Lung (tissue), 12 donors: ENCODE results near the gene ZNF429. TPM values are rescaled to one million over a fixed set of nuclear protein-coding genes. Genes with fewer than 3 reads are reported as not detected.

Experiments
- ATAC-seq: fragments of 200-7000 bp; cut with Tn5 transposase; one replicate; pipeline ENCODE4 v1.9.1; 2020; ENCODE audit warnings: moderate number of reproducible peaks; ENCODE audit not compliant: insufficient read depth, low FRiP score
- DNase-seq, 3 donors: peaks; one replicate each; pipeline ENCODE4 v3.0.0-alpha.2; 2013 to 2017
- H3K27ac ChIP-seq, 2 donors: one replicate each; pipeline ENCODE4 v1.5.1; 2013; ENCODE audit warnings: mild to moderate bottlenecking in 2 of 2, moderate library complexity in 2 of 2, control low read depth in 1 of 2, inconsistent platforms in 1 of 2, low read depth in 1 of 2, low read length in 1 of 2
- H3K27me3 ChIP-seq, 3 donors: one replicate each; pipeline ENCODE4 v1.5.1; 2013; ENCODE audit warnings: low read length in 2 of 3; ENCODE audit not compliant: control insufficient read depth in 3 of 3, insufficient read depth in 3 of 3
- H3K36me3 ChIP-seq, 4 donors: one replicate each; pipeline ENCODE4 v1.5.1; 2013; ENCODE audit warnings: low read length in 4 of 4, mild to moderate bottlenecking in 1 of 4, moderate library complexity in 1 of 4; ENCODE audit not compliant: control insufficient read depth in 4 of 4, insufficient read depth in 4 of 4
- H3K4me1 ChIP-seq, 5 donors: one replicate each; pipeline ENCODE4 v1.5.1; 2013; ENCODE audit warnings: low read length in 5 of 5, mild to moderate bottlenecking in 2 of 5, moderate library complexity in 1 of 5; ENCODE audit not compliant: control insufficient read depth in 5 of 5, insufficient read depth in 5 of 5
- H3K4me3 ChIP-seq: one replicate; pipeline ENCODE4 v1.5.1; 2013; ENCODE audit warnings: mild to moderate bottlenecking, control low read depth, moderate library complexity
- H3K9ac ChIP-seq, 2 donors: one replicate each; pipeline ENCODE4 v1.5.1; 2013; ENCODE audit warnings: low read length in 2 of 2, control low read depth in 1 of 2; ENCODE audit not compliant: insufficient read depth in 1 of 2
- H3K9me3 ChIP-seq, 4 donors: one replicate each; pipeline ENCODE4 v1.5.1; 2013; ENCODE audit warnings: low read length in 3 of 4, mild to moderate bottlenecking in 1 of 4, moderate library complexity in 1 of 4; ENCODE audit not compliant: control insufficient read depth in 4 of 4, insufficient read depth in 3 of 4
- CTCF ChIP-seq: IDR thresholded peaks from 2 replicates; pipeline ENCODE4 v1.5.1; 2012; ENCODE audit warnings: mild to moderate bottlenecking; ENCODE audit errors: control extremely low read depth, extremely low read depth
- WGBS, 2 donors: extraction: QIAGEN DNeasy Blood & Tissue Kit; methylation state at CpG; one replicate each; pipeline ENCODE4 v1.1.7; 2013; 5-methylcytosine and 5-hydroxymethylcytosine counted together
- polyA plus RNA-seq, 2 donors: library from polyadenylated mRNA; stranded (reverse); fragments of 200-250 nt; gene quantifications; one replicate each; pipeline ENCODE4 v1.2.1, GENCODE V29; 2013
- total RNA-seq, 2 donors: library from RNA; depleted of rRNA in 1 of 2; stranded (reverse); fragments of >200 nt in 1 of 2; gene quantifications; one replicate each; pipeline ENCODE4 v1.2.1, GENCODE V29; 2014 to 2021
- donor health status: control.
- donor health status: control.
- donor health status: Bipolar disorder and iron deficiency.
- donor health status: healthy.
- donor health status: DM: yes; HTN: yes; CAD: no.

ZNF429 gene
- total and polyA plus RNA-seq, 4 donors: 5.4 to 18.9 (median 10.7) TPM

- peaks cover 0 to 20% (median 0%) of the 10 kb centered on the region in 4 donors for H3K9me3 ChIP-seq
- H3K27ac ChIP-seq: no peak overlapping the region
- no peak overlapping the region for H3K4me3 ChIP-seq
- DNase-seq: no peak
- H3K27me3 ChIP-seq: no peaks in the 10 kb centered on the region
- no peak for ATAC-seq
- no peak for TF ChIP-seq CTCF
- no peak overlapping the region for H3K9ac ChIP-seq
- no peaks in the 10 kb centered on the region for H3K36me3 ChIP-seq
- 83 to 86% methylated on average over 7 of the region's 7 CpGs for WGBS, 2 donors
- H3K4me1 ChIP-seq: peaks cover 0 to 13% (median 0%) of the 10 kb centered on the region in 5 donors
Observed at GRCh38 chr19:21588065-21588601, 82.7 kb downstream of the ZNF429 start.

- ATAC-seq (no peak), DNase-seq (no peak)
- no peak overlapping the region for H3K9ac ChIP-seq
- H3K4me1 ChIP-seq: peaks cover 0 to 11% (median 0%) of the 10 kb centered on the region in 5 donors
- 60% methylated on average over 2 of the region's 2 CpGs for WGBS, 2 donors
- peaks cover 0 to 13% (median 0%) of the 10 kb centered on the region in 4 donors for H3K9me3 ChIP-seq
- H3K4me3 ChIP-seq: no peak overlapping the region
- no peak for TF ChIP-seq CTCF
- no peaks in the 10 kb centered on the region for H3K36me3 ChIP-seq
- no peak overlapping the region for H3K27ac ChIP-seq
- no peaks in the 10 kb centered on the region for H3K27me3 ChIP-seq
Observed at GRCh38 chr19:21590867-21591266, 85.5 kb downstream of the ZNF429 start.

- 82 to 86% methylated on average over 2 of the region's 2 CpGs for WGBS, 2 donors
- Histone ChIP-seq H3K27ac (no peak overlapping the region), H3K4me3 (no peak overlapping the region), H3K4me1 (peaks cover 0 to 5% (median 0%) of the 10 kb centered on the region in 5 donors), H3K36me3 (no peaks in the 10 kb centered on the region), H3K9ac (no peak overlapping the region), H3K27me3 (no peaks in the 10 kb centered on the region), H3K9me3 (peaks cover 0 to 10% (median 0%) of the 10 kb centered on the region in 4 donors)
- no peak for ATAC-seq
- no peak for TF ChIP-seq CTCF
- DNase-seq: no peak
Observed at GRCh38 chr19:21593008-21593481, 87.6 kb downstream of the ZNF429 start.

GRCh38 chr19:21593502-21593901 lies 88.1 kb downstream of the ZNF429 start:
- Histone ChIP-seq H3K27ac (no peak overlapping the region), H3K4me1 (peaks cover 0 to under 1% (median 0%) of the 10 kb centered on the region in 5 donors), H3K9me3 (peaks cover 0 to 8% (median 0%) of the 10 kb centered on the region in 4 donors), H3K36me3 (no peaks in the 10 kb centered on the region), H3K27me3 (no peaks in the 10 kb centered on the region), H3K9ac (no peak overlapping the region), H3K4me3 (no peak overlapping the region)
- TF ChIP-seq CTCF: no peak
- WGBS, 2 donors: 91% methylated on average over 4 of the region's 4 CpGs
- DNase-seq (no peak), ATAC-seq (no peak)
